ENCODE results near the gene UMPS.
"Not testable (repeated sequence)": the region's sequence is repeated elsewhere in the genome, so short reads cannot be mapped to it uniquely, and the experiment has no call there.

The UMPS gene

DNA sequence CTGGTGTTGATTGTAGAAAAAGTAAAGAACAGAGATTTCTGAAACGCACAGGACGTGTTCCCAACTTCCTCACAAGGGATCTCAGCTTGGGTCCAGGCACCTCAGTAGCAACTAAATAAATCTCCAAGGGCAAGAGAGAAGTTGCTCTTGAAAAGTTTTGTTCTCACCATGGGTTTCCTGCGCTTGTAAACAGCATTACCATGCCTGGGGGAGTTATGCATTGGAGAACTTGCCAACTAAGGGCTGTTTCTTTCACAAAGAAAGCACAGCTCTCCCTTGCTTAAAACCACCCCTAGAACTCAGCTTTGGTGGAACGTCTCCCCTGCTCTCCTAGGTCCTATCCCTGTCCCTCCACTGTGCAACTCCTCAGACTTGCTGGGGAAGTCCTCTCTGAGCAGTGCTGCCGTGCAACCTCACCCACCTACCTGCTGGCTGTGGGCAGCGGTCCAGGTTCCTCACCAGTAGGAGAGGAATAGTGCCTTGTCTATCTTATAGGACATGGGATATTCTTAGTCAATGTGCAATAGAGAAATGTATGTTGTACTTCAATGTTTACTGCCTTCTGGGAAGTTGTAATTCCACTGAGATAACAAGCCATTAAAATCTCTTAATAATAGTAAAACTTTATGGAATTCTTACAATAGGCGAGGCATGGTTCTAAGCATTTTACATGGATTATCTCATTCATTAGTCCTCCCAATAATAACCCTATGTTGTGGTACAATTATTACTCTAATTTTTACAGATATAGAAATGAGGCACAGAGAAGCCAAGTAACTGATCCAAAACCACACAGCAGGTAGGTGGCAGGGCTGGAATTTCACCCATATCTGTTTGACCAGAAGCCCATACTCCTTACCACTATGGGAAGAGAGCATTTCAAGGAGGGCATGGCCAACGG lies 51.5 kb downstream of the UMPS start:
- TF ChIP-seq, protein P1, sequence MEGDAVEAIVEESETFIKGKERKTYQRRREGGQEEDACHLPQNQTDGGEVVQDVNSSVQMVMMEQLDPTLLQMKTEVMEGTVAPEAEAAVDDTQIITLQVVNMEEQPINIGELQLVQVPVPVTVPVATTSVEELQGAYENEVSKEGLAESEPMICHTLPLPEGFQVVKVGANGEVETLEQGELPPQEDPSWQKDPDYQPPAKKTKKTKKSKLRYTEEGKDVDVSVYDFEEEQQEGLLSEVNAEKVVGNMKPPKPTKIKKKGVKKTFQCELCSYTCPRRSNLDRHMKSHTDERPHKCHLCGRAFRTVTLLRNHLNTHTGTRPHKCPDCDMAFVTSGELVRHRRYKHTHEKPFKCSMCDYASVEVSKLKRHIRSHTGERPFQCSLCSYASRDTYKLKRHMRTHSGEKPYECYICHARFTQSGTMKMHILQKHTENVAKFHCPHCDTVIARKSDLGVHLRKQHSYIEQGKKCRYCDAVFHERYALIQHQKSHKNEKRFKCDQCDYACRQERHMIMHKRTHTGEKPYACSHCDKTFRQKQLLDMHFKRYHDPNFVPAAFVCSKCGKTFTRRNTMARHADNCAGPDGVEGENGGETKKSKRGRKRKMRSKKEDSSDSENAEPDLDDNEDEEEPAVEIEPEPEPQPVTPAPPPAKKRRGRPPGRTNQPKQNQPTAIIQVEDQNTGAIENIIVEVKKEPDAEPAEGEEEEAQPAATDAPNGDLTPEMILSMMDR (IDR thresholded peaks at IDR 0.05; ENCODE audit: low read depth, low read length, missing control alignments): no peak
- no peak for DNase-seq (ENCODE audit: extremely low read depth, low read depth)
- H3K4me3 ChIP-seq (replicated peaks; ENCODE audit: low read depth, low read length): no peak overlapping the region

DNA sequence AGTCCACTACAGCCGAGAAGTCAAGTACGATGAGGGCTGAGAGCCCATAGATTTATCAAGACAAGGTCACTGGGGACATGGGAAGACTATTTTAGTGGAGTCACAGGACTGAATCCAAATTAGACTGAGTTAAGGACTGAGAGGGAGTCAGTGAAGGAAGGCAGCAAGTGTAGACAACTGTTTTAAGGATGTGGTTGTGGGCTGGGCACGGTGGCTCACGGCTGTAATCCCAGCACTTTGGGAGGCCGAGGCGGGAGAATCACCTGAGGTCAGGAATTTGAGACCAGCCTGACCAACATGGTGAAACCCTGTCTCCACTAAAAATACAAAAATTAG lies 52.1 kb downstream of the UMPS start:
- not testable (repeated sequence) for DNase-seq (ENCODE audit: extremely low read depth, low read depth)

DNA sequence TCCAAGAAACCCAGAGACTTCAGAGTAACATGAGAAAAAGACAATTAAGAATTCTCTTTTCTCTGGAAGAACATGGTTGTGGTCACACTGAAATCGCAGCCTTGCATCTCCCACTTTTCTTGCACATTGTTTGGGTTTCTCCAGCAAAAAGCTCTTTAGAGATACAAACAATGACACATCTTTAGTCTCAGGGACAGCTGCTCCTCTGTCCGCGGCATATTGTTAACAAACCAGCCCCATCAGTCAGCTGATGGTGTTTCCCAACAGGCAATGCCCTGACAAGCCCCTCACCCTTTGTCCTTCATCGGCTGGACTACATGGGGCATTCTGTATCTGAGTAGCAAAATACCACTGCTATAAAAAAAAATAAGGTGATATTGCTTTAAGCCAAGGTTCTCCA lies 53.4 kb downstream of the UMPS start:
- no peak for DNase-seq (ENCODE audit: extremely low read depth, low read depth)
- no peak overlapping the region for H3K4me3 ChIP-seq (replicated peaks; ENCODE audit: low read depth, low read length)
- TF ChIP-seq, protein P1 (IDR thresholded peaks at IDR 0.05; ENCODE audit: low read depth, low read length, missing control alignments): no peak

More for the DNA sequence above, 52.1 kb downstream of the UMPS start:
- not testable (repeated sequence) for H3K4me3 ChIP-seq (replicated peaks; ENCODE audit: low read depth, low read length)

DNA sequence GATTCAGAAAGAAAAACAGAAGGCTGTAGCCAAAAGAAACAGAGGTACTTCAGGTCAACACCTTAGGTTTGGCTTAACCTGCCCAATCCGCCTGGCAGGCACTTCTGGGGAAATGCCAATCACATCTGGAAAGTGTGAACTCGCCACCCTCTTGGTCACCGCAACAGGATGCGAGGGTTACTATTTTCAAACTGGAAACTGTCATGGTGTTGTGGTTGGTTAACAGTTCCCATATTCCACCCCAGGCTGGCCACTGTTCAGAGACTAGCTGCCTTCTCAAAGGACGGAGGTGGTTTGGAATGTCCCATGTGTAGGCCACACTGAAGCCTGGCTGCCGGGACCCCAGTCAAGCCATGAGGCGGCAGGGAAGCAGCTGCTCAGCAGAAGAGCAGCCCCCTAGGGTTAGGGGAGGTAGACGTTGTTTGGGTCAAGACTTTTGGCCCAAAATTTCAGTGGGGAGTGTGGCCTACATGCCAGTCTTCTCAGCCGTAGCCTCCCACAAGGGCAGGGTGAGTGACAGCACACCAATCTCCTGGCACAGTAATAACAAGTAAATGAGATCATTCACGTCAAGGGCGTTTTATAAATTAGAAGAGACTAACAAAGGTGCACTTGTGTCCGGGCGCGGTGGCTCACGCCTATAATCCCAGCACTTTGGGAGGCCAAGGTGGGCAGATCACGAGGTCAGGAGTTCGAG lies 54.6 kb downstream of the UMPS start:
- H3K4me3 ChIP-seq (replicated peaks; ENCODE audit: low read depth, low read length): no peak overlapping the region
- TF ChIP-seq, protein P1 (IDR thresholded peaks at IDR 0.05; ENCODE audit: low read depth, low read length, missing control alignments): no peak
- no peak for DNase-seq (ENCODE audit: extremely low read depth, low read depth)

DNA sequence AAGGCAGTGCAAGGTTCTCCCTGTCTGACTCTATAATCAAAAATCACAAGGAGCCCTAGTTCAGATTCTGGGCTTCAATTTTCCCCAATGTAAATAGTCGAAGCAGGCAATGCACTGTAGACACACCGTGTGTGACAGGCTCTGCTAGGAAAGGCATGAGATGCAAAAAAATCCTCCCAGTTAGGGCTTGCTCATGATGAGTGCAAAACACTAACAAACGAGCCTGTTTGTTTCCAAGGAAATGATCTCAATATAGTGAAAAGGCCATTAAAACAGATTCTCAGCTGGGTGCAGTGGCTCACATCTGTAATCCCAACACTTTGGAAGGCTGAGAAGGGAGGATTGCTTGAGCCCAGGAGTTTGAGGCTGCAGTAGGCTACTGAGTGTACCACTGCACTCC lies 55.7 kb downstream of the UMPS start:
- TF ChIP-seq, protein P1 (IDR thresholded peaks at IDR 0.05; ENCODE audit: low read depth, low read length, missing control alignments): no peak
- H3K4me3 ChIP-seq (replicated peaks; ENCODE audit: low read depth, low read length): no peak overlapping the region
- DNase-seq (ENCODE audit: extremely low read depth, low read depth): no peak

DNA sequence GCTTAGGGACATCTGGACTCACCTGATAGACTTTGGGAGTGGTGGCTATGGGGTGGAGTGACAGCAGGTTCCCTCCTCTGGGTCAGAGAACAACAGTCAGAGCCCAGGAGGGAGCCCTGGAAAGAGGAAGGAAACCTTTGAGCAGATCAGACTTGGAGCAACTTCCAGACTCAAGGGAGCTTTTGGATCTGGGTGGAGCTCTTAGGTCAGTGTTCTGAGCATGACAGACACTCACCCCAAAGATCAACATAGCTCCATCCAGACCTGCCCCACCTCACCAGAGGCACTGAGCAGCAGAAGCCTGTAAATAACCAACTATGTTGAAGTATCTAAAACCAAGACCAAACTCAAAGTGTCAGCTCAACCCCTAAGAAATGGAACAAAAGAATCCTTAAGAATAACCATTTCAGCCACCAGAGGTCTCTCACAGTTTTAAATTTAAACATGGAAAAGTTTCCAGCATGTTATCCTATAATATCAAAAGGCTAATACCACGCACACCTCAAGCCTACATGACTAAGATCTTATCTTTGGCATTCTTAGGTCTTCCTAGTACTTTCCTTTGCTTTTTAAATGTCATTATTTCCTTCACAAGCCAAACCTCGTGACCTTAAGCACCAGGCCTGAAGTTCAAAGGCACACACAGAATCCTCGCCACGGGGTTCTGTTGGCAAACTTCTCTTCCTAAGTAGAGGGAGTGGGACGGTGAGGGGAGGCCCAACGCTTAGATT lies 56.4 kb downstream of the UMPS start:
- H3K4me3 ChIP-seq (replicated peaks; ENCODE audit: low read depth, low read length): no peak overlapping the region
- no peak for DNase-seq (ENCODE audit: extremely low read depth, low read depth)
- TF ChIP-seq, protein P1 (IDR thresholded peaks at IDR 0.05; ENCODE audit: low read depth, low read length, missing control alignments): peak; percentile 16
